Body of pancreas (tissue), 4 donors: Measurements from ENCODE around the gene TPO.

Experiments
- CTCF ChIP-seq, 7 experiments: fragments of 450-650 bp in 4 of 7; fragments of 200-600 bp in 3 of 7; sonication (generic) in 3 of 7; IDR thresholded peaks; one replicate each; pipeline ENCODE4 v1.5.1; 2016 to 2019; ENCODE audit warnings: antibody characterized with exemption in 7 of 7
- POLR2A ChIP-seq, 3 donors: fragments of 450-650 bp; IDR thresholded peaks; one replicate each; pipeline ENCODE4 v1.6.1; 2016; ENCODE audit warnings: antibody characterized with exemption in 3 of 3, mild to moderate bottlenecking in 2 of 3

- TF ChIP-seq CTCF (IDR thresholded peaks at IDR 0.05) (no peak), POLR2A (IDR thresholded peaks at IDR 0.05) (no peak)
Observed at GRCh38 chr2:1539973-1540372, 126.7 kb downstream of the TPO start.
